HG02885 (cell line): Measurements from ENCODE around the gene MND1.
A peak's percentile ranks its signal among the peaks of the same experiment; 100 is the strongest.
"Not testable (repeated sequence)": the region's sequence is repeated elsewhere in the genome, so short reads cannot be mapped to it uniquely, and the experiment has no call there.

Experiments used
- ATAC-seq: cut with Tn5 transposase; IDR thresholded peaks from one replicate; pipeline ENCODE4 v1.9.1; 2021; ENCODE audit warnings: mild to moderate bottlenecking; ENCODE audit not compliant: unreplicated experiment, poor library complexity

The MND1 gene

DNA sequence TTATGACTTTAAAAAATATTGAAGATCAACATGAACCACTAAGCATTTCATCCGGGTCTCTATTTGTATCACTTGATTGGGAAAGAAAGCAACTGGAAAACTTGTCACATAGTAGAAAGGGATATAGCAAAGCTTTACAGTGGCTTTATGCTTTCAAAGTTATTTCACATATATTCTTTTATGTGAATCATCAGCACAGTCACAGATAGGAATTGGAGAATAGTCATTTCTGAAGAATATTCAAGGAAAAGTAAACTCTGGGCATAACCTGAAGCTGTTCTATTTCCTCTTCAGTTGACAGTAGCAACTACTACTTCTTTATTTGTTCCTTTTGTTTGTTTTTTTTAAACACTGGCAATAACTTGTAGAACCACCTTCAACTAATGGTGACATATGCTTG, 50.5 kb downstream of the MND1 start:
- ATAC-seq: no peak

DNA sequence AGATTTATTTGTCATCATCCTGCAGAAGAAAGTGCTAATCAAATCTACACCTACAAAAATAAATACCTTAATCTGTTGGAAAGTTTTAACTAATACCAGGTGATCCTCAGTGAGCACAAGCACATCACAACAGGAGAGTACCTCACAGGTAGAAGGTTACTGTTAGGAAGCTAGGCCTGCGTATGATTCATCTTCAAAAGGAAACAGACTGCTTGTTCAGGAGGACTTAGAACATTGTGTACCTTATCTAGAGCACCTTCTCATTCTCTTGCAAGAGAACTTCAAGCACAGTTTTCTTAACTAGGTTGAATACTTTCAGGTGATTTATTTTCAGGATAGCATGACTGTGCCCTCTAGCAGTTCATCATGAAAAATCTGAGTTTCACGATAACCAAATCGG, 54.2 kb downstream of the MND1 start:
- ATAC-seq: no peak

DNA sequence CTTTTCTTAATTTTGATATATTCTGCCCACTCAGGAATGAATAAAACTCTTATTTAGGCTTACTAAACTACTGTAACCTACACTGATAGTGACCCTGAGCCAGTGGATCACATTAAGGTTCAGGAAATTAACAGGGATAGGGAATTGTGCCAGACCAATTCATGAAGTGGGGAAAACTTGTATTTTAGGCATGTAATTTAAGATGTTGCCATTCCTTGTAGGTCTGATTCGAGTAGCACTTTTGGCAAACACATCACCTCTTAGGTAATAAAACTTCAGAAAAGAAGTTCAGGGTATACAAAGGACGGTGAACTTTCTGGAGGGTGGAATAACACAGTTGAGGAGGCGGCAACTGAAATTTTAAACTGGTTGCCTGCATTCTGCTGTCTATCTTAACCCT, 54.9 kb downstream of the MND1 start:
- ATAC-seq: no peak

DNA sequence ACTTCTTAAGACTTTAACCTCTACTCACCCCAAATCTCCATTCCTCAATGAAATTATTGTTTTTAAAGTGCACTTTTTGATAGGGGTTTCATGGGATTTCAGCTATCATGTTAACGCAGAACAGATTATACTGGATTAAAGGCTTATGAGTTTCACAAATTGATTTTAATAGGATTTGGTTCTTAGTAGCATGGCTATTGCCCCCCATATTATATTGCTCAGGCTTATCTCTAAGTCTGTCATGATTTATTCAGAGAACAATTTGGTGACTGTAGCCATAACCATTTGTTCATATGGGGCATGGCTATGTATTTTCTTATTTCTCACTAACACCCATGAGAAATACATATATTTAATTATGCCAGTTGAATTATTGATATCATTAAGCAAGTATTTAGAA, 57.0 kb downstream of the MND1 start:
- ATAC-seq: no peak

DNA sequence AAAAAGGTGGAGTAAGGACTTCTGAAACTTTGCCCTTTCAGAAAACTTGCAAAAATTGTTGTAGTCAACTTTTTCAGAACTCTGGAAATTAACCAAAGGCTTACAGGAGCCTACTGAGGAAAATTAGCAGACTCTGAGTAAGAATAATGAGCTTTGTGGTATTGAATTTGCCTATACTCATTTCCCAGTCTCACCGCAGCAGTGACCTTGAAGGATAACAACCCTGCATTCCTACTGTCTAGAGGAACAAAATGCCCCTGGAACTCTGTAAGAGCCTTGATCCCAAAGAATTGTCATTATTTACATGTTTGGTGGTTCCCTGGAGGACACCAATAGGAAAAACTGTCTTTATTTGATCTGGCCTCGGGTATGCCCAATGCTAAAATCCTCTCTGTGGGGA, 57.9 kb downstream of the MND1 start:
- ATAC-seq: no peak

DNA sequence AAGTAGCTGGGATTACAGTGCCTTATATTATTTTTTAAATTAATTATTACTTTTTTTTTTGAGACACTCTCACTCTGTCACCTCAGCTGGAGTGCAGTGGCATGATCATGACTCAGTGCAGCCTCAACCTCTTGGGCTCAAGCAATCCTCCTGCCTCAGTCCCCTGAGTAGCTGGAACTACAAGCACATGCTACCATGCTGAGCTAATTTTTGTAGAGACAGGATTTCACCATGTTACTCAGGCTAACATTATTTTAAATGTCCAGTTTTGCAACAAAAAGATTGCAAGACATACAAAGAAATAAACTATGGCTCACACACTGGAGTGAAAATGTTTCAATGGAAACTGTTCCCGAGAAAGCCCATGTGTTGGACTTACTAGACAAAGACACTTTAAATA, 59.2 kb downstream of the MND1 start:
- ATAC-seq: no peak

DNA sequence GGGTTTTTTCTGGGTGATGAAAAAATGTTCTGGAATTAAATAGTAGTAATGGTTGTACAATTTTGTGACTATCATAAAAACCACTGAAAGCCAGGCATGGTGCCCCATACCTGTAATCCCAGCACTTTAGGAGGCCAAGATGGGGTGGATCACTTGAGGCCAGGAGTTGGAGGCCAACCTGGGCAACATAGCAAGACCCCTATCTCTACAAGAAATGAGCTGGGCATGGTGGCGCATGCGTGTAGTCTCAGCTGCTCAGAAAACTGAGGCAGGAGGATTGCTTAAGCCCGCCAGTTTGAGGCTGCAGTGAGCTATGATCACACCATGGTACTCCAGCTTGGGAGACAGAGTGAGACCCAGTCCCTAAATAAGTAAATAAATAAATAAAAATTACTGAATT, 63.4 kb downstream of the MND1 start:
- ATAC-seq: no peak

DNA sequence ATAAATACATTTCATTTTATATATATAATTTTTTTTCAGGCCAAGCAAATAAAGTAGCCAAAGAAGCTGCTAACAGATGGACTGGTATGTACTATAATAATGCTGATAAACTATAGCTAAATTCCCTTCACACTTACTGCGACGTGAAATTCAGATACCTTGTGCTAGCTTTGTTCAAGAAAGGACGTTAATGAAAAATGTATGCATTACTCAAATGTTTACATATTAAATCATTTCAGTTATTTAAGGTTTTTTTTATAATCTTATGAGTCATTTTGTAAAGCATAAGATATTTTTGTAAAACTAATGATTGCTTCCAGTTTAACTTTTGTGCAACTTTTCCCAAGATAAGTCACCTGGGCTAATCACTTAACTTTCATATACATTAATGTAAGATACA, 64.4 kb downstream of the MND1 start:
- no peak for ATAC-seq

DNA sequence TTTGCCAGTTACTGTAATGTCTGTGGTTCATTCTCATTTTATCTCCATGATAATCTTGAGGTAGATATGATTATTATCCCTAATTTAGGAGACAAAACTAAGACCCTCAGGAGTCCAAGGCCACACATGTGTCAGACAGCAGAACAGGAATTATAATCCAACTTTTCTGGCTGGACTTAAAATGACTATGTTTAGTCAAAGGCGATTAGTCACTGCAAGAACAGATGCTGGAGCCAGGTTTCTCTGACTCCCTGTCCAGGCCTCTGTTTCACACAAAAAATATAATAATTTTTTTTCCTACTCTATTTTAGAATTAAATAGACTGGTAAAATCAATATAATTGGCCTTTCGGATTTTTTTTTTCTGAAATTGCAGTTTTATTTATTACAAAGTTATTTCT, 64.9 kb downstream of the MND1 start:
- no peak for ATAC-seq

DNA sequence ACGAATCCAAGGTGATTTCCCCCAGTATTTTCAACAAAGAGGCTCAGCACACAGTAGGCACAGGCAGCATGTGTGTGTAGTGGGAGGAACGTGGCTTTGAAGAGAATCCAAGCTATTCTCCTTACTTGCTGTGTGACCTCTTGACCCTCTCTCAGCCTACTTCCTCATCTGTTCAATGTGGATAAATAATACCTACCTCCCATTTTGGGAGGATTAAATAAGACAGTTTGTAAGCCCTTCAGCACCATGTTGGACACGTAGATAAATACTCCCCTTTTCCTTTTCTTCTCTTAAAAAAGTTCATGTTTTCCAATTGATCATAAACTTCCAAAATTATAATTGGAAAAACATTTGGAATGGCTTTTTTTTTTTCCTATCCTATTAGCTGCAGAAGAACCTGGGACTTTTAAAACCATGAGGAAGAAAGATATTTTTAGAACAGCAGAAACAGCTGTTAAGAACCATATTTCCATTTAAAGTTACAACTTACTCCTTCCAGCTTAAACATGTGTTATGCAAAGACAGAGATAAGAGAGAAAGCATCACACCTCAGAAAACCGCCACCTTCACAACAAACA, 65.5 kb downstream of the MND1 start:
- ATAC-seq: no peak

DNA sequence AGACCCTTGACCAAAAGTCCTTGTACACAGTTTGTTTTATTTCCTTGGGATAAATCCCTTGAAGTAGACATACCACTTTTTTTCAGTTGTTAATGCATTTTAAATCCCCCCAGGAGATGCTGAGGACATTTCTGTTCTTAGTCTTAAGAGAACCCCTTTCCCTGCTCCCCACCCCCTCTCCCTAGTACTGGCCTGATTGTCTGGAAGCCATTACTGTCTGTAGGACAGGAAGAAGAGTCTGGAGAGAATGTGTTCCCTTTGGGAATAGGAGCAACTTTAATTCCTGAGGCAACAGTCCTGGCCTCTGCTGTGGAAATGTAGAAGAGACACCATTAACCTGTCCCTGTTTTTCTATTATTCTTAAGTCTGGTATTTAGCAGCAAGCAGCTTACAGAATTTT, 69.4 kb downstream of the MND1 start:
- ATAC-seq: no peak

DNA sequence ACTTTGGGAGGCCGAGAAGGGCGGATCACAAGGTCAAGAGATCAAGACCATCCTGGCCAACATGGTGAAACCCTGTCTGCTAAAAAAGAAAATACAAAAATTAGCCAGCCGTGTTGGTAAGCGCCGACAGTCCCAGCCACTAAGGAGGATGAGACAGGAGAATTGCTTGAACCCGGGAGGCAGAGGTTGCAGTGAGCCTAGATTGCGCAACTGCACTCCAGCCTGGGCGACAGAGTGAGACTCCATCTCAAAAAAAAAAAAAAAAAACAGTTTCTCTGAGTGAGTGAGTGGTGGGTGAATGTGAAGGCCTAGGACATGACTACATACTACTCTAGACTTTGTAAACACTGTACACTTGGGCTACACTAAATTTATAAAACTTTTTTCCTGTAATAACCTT, 72.0 kb downstream of the MND1 start:
- ATAC-seq: not testable (repeated sequence)

DNA sequence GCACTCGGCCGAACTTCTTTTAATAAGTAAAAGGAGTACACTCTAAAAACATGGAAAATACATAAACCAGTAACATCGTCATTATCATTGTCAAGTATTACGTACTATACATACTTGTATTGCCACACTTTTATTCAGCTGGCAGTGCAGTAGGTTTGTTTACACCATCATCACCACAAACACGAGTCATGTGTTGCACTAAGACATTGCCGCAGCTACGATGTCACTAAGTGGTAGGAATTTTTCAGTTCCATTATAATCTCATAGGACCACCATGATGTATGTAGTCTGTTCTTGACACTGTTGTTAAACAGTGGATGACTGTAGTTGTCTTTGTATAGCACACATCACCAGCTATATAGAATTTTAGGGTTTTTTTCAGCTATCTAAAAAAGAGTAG, 73.6 kb downstream of the MND1 start:
- ATAC-seq: no peak

DNA sequence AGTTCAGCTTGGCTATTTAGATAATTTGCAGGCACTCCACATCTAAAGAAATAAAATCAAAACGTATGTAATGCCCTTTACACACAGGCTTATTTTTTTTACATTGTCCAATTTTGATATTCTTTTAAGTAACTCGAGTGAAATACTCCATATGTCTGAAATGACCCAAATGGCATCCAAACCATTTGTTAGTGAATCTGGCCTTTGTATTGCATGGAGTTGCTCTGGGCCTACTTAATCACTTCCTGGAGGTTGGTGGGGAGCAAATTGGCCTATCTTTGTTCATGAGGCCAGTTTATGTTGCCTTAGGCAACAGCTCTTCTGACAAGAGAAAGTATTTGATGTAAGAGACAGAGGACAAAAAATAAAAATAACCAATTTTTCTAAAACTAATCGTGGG, 74.1 kb downstream of the MND1 start:
- no peak for ATAC-seq

DNA sequence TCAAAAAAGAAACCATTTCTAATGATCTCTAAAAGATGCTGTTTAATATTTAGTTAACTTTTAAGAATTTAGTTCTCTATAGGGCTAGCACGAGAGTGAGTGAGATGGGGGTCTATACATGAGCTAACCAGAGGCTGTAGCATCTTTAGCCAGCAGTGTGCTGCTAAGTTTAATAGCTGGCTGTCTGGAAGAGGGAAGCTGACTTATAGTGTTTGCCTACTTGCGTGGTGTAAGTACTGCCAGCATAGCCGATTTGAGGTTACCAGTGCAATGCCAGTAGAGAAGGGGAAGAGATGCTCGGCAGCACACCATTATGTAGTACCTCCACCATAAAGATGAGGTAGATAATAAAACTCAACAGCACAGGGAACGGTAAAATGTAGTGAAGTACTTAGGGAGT, 74.5 kb downstream of the MND1 start:
- no peak for ATAC-seq

DNA sequence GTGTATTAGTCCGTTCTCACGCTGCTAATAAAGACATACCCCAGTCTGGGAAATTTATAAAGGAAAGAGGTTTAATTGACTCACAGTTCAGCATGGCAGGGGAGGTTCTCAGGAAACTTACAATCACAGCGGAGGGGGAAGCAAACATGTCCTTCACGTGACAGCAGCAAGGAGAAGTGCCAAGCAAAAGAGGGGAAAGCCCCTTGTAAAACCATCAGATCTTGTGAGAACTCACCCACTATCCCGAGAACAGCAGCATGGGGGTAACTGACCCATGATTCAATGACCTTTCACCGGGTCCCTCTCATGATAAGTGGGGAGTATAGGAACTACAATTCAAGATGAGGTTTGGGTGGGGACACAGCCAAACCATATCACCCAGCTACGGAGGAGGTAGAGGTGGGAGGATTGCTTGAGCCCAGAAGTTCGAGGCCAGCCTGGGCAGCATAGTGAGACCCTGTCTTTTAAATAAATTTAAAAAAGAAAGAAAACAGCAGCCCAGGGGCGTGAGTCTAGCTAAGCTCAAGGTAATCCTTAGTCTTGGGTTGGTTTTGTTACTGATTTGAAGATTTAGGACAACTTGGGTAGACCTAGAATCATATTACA, 75.3 kb downstream of the MND1 start:
- no peak for ATAC-seq

DNA sequence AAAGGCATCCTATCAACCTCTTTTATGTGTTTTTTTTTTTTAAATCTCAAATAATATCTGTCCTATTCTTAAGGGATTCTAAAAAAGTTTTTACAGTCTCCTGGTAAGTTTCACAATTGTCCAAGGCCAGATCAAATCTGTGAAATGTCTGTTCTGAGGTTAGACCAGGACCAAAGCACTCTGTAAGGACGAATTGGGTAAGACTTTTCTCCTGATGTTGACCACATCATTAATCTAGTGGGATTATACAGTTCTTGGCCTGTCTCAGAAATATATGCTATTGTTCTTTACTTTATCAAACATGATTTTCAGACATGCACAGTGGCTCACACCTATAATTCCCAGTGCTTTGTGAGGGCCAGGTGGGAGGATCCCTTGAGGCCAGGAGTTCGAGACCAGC, 75.9 kb downstream of the MND1 start:
- ATAC-seq: no peak

DNA sequence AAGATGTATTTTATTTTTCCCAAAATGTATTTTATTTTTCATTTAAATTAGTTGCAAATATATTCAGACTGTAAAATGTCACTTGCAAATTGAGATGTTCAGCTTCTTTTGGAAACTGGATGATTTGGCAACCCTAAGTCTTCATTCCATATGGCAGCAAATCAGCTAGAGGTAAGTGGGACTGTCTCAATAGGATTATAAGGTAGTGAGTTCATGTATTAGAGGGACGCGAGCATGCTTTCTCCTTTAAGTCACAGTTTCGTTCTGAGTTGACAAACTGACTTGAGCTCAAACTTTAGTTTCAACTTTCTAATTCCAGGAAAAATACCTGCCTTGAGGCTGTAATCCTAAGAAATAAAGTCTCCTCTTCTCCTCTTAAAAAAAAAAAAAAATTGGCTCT, 77.5 kb downstream of the MND1 start:
- ATAC-seq: peak; percentile 77

DNA sequence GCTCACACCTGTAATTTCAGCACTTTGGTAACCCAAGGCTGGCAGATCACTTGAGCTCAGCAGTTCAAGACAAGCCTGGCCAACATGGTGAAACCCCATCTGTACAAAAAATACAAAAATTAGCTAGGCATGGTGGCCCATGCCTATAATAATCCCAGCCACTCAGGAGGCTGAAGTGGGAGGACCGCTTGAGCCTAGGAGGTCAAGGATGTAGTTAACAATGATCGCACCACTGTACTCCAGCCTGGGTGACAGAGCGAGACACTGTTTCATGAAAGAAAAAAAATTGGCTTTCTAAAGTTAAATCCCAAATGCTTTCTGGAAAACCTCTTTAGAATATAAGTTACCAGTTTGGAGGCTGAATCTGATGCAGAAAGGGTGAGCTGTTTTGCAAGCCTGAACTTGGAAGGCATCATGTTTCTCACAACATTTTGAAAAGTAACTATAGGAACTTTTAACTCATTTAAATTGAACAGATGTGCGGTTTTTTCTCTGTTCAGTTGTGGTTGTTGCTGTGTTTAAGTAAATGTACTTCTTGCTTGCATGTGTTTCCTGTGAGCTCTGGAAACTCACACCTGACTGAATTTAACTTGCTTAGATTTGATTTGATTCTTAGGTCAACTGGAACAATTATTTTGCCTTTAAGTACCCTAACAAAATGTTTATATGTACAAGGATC, 81.9 kb downstream of the MND1 start:
- ATAC-seq: peak; percentile 70

DNA sequence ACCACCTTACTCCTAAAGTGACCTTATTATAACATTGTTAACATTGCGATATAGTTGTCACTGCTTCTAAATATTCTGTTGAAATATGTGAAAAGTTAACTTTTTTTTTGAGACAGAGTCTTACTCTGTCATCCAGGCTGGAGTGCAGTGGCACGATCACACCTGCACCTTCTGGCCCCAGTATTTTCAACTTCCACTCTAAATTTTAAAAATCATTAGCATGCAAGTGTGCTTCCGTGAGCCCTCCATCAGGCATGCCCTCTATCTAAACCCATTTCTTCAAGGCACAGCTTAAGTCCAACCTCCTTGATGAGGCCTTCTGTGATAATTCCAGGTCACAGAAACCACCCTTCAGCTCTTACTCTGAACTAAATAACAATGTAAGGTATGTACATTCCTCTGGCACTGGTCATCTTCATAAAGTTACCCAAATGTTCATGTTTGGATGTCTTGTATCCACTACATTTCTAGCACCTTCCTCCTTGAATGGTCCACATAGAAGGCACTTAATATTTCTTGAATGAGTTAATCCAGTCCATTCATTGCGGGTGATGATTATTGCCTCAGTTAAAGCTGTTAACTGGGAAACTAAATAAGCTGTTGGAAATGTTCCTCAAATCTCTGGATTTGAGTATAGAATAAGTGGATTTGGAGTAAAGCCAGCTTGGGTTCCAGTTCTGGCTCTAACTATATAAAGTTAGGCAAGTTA, 83.0 kb downstream of the MND1 start:
- ATAC-seq: no peak

DNA sequence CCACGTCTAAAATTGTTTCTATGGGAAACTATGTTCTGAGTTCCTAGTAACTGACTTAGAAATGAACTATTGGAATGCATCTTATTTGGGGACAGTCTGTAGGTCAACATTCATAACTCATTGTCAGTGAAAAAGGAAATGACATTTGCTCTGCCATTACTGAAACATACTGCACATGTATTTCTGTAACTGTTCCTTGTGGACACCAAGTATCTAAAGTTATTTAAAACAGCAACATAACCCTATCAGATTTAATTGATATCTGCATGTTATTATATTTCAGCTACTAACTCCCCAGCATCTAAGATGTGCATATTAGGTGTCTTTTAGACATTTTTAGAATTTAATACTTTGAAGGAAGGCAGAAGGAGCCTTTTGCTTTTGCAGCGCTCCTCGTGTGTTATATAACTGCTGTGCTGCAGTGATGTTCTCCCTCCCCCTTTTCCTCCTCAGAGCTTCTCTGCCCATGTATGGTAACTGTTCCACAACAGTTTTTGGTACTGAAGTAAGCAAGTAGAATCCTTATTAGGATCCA, 84.5 kb downstream of the MND1 start:
- ATAC-seq: no peak
